CD4-positive, alpha-beta memory T cell (primary cell): Measurements from ENCODE around the gene BANF2. TPM values are rescaled to one million over a fixed set of nuclear protein-coding genes. Genes with fewer than 3 reads are reported as not detected.

Experiments
- CTCF ChIA-PET: fragments of 350-600 bp; sonication (Branson Sonifier 250); formaldehyde crosslinking; loops from one replicate; lab custom pipeline; 2021; ENCODE audit warnings: inconsistent platforms; ENCODE audit not compliant: partially characterized antibody; lab: Charles Lee
- POLR2A ChIA-PET: fragments of 350-600 bp; sonication (Branson Sonifier 250); formaldehyde crosslinking; loops from one replicate; lab custom pipeline; 2021; ENCODE audit not compliant: partially characterized antibody; lab: Charles Lee
- DNase-seq, 5 donors: peaks; one replicate each; pipeline versions ENCODE4 v3.0.0 to v3.0.0-alpha.2; 2020 to 2022; ENCODE audit warnings: mixed read lengths in 1 of 5
- H3K27ac ChIP-seq: one replicate; pipeline ENCODE4 v1.7.0; 2013; ENCODE audit warnings: low read depth, low read length
- H3K27me3 ChIP-seq: 2 replicates; pipeline ENCODE4 v1.7.0; 2013; ENCODE audit warnings: mild to moderate bottlenecking, low read length, moderate library complexity; ENCODE audit not compliant: insufficient read depth
- H3K36me3 ChIP-seq: 2 replicates; pipeline ENCODE4 v1.7.0; 2013; ENCODE audit warnings: mild to moderate bottlenecking, low read length, moderate library complexity; ENCODE audit not compliant: insufficient read depth
- H3K4me1 ChIP-seq: 2 replicates; pipeline ENCODE4 v1.7.0; 2013; ENCODE audit warnings: mild to moderate bottlenecking, low read length, moderate library complexity; ENCODE audit not compliant: insufficient read depth
- H3K4me3 ChIP-seq, 2 donors: one replicate each; pipeline ENCODE4 v1.7.0; 2013; ENCODE audit warnings: low read length in 2 of 2, mild to moderate bottlenecking in 1 of 2
- H3K9me3 ChIP-seq, 2 donors: one replicate each; pipeline ENCODE4 v1.7.0; 2013; ENCODE audit warnings: low read length in 2 of 2, control low read depth in 1 of 2; ENCODE audit not compliant: control insufficient read depth in 1 of 2
- H3K27ac Mint-ChIP-seq, 7 donors: one replicate each; pipeline ENCODE4 v1.8.0; 2020 to 2021; ENCODE audit warnings: mixed read lengths in 7 of 7, mild to moderate bottlenecking in 6 of 7, inconsistent platforms in 3 of 7, moderate library complexity in 3 of 7
- H3K27me3 Mint-ChIP-seq, 2 donors: one replicate each; pipeline ENCODE4 v1.8.0; 2020 to 2021; ENCODE audit warnings: mixed read lengths in 2 of 2
- H3K36me3 Mint-ChIP-seq, 2 donors: one replicate each; pipeline ENCODE4 v1.8.0; 2020 to 2021; ENCODE audit warnings: mixed read lengths in 2 of 2, inconsistent platforms in 1 of 2, mild to moderate bottlenecking in 1 of 2
- H3K4me1 Mint-ChIP-seq, 4 donors: one replicate each; pipeline ENCODE4 v1.8.0; 2020 to 2021; ENCODE audit warnings: mixed read lengths in 4 of 4, mild to moderate bottlenecking in 1 of 4
- H3K4me3 Mint-ChIP-seq, 8 donors: one replicate each; pipeline ENCODE4 v1.8.0; 2020 to 2021; ENCODE audit warnings: mixed read lengths in 8 of 8, mild to moderate bottlenecking in 7 of 8, moderate library complexity in 6 of 8, inconsistent platforms in 3 of 8
- H3K9me3 Mint-ChIP-seq, 8 donors: one replicate each; pipeline ENCODE4 v1.8.0; 2020 to 2021; ENCODE audit warnings: mixed read lengths in 8 of 8, mild to moderate bottlenecking in 5 of 8, inconsistent platforms in 3 of 8, moderate library complexity in 1 of 8
- intact Hi-C: fragments of 100-400 bp; cut with micrococcal nuclease; formaldehyde crosslinking; loops from one replicate; pipeline ENCODE4 v1.15.1; 2023
- polyA plus RNA-seq, 2 donors: library from polyadenylated mRNA; unstranded; fragments of 300-500 nt; fragmentation: Illumina TruSeq; gene quantifications; one replicate each; pipeline ENCODE4 v1.2.3, GENCODE V29; 2021
- total RNA-seq, 2 experiments: library from RNA; stranded (reverse); gene quantifications; one replicate each; pipeline ENCODE4 v1.2.3, GENCODE V29; 2021

The BANF2 gene
- not detected for total RNA-seq
- polyA plus RNA-seq, result not detected

DNA sequence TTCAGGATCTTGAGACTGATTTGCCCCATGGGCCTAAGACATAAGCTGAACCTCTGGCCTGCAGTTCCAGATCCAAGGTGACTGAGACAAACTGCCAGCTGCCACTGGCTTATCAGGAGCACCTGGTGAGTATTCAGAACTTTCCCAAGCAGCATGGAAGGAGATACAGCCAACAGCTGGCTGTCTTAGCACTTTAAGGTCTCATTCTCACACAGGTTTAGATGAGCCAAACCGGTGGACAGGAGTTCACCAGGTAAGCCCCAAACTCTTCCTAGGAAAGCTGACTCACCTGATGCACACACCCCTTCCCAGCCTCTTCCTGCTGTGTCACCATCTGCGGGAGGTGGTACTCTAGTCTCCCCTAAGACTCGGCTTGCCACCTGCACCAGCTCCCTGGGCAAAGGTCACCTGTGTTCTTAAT, at the start of gene BANF2:
TSS of gene BANF2 (plus strand) at position 36 of the 421 bp plus-strand sequence. CDS start 25,060 bp downstream, outside the sequence.
- ChIA-PET CTCF (interaction anchor here (2.4 kb wide), 1 partner anchor 18 kb away, joined by 9 read pairs; the partner anchor contains the start of gene RRBP1), POLR2A (no interaction called here)
- no peak for DNase-seq
- no peaks in the 10 kb centered on the region for H3K36me3 ChIP-seq
- H3K4me1 ChIP-seq, result no peaks in the 10 kb centered on the region
- no peaks in the 10 kb centered on the region for H3K9me3 ChIP-seq
- no peaks in the 10 kb centered on the region for H3K4me1 Mint-ChIP-seq
- intact Hi-C loops, result no loop called here
- H3K9me3 Mint-ChIP-seq, result peaks cover 0 to 3% (median 0%) of the 10 kb centered on the region in 8 donors
- H3K27ac ChIP-seq, result no peak within 1 kb of the TSS
- H3K27me3 Mint-ChIP-seq, result peaks cover 2 to 3% of the 10 kb centered on the region in 2 donors
- H3K4me3 ChIP-seq, result no peak within 1 kb of the TSS
- no peak within 1 kb of the TSS for H3K4me3 Mint-ChIP-seq
- no peaks in the 10 kb centered on the region for H3K27me3 ChIP-seq
- peak within 1 kb of the TSS in 1 of 7 donors; percentile 36 for H3K27ac Mint-ChIP-seq
- no peaks in the 10 kb centered on the region for H3K36me3 Mint-ChIP-seq

GRCh38 chr20:17650301-17651128, 49.3 kb upstream of the BANF2 start:
- peaks cover 4 to 10% (median 4%) of the 10 kb centered on the region in 4 donors for H3K4me1 Mint-ChIP-seq
- ChIA-PET CTCF (interaction anchor here (0.7 to 3.7 kb wide), 7 partner anchors 16 to 343 kb away, joined by 3 to 22 read pairs (median 3); no protein-coding TSS in a partner anchor), POLR2A (no interaction called here)
- Histone ChIP-seq H3K36me3 (no peaks in the 10 kb centered on the region), H3K4me1 (no peaks in the 10 kb centered on the region), H3K4me3 (no peak overlapping the region), H3K27ac (no peak overlapping the region), H3K9me3 (no peaks in the 10 kb centered on the region), H3K27me3 (no peaks in the 10 kb centered on the region)
- intact Hi-C loops, result loop anchor here (10.0 kb wide), 1 partner anchor 244 kb away; no protein-coding TSS in a partner anchor
- no peaks in the 10 kb centered on the region for H3K9me3 Mint-ChIP-seq
- DNase-seq, result no peak
- no peaks in the 10 kb centered on the region for H3K27me3 Mint-ChIP-seq
- no peak overlapping the region for H3K27ac Mint-ChIP-seq
- H3K36me3 Mint-ChIP-seq, result peaks cover 0 to 3% of the 10 kb centered on the region in 2 donors
- H3K4me3 Mint-ChIP-seq, result no peak overlapping the region

DNA sequence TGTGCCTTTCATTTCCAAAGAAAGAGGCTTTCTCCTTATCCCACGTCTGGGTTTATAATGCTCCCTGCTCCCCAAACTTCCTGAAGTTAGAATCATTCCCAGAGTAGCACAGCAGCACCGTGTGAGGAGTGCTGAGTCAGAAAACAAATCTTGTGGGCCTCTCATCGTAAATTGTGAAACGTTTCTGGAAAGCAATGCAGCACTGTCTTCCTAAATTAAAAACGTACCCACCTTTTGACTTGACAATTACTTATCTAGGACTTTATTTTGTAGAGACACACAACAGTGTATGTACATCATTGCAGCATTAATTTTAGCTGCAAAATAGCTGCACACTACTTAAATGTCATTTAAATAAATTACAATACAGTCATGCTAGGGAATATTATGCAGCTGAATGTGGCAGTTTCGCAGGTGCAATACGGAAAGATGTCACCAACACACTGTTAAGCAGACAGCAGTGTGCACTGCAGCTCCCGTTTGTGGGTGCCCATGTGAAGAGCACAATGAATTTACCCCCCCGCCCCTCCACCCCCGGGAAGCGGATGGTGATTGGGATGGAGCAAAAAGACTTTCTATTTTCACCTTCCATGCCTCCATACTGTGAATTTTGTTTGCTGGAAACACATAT, 48.5 kb upstream of the BANF2 start:
- ChIA-PET CTCF (interaction anchor here (0.7 to 3.7 kb wide), 5 partner anchors 15 to 342 kb away, joined by 3 to 22 read pairs (median 3); no protein-coding TSS in a partner anchor), POLR2A (no interaction called here)
- no peaks in the 10 kb centered on the region for H3K27me3 Mint-ChIP-seq
- Histone ChIP-seq H3K4me1 (no peaks in the 10 kb centered on the region), H3K9me3 (no peaks in the 10 kb centered on the region), H3K4me3 (no peak overlapping the region), H3K27me3 (no peaks in the 10 kb centered on the region), H3K27ac (no peak overlapping the region), H3K36me3 (no peaks in the 10 kb centered on the region)
- H3K27ac Mint-ChIP-seq, result peak overlapping the region in 1 of 7 donors; percentile 26
- H3K36me3 Mint-ChIP-seq, result peaks cover 0 to 3% of the 10 kb centered on the region in 2 donors
- intact Hi-C loops, result loop anchor here (10.0 kb wide), 1 partner anchor 244 kb away; no protein-coding TSS in a partner anchor
- no peaks in the 10 kb centered on the region for H3K9me3 Mint-ChIP-seq
- no peak overlapping the region for H3K4me3 Mint-ChIP-seq
- H3K4me1 Mint-ChIP-seq, result peaks cover 4 to 10% (median 4%) of the 10 kb centered on the region in 4 donors
- DNase-seq, result no peak

DNA sequence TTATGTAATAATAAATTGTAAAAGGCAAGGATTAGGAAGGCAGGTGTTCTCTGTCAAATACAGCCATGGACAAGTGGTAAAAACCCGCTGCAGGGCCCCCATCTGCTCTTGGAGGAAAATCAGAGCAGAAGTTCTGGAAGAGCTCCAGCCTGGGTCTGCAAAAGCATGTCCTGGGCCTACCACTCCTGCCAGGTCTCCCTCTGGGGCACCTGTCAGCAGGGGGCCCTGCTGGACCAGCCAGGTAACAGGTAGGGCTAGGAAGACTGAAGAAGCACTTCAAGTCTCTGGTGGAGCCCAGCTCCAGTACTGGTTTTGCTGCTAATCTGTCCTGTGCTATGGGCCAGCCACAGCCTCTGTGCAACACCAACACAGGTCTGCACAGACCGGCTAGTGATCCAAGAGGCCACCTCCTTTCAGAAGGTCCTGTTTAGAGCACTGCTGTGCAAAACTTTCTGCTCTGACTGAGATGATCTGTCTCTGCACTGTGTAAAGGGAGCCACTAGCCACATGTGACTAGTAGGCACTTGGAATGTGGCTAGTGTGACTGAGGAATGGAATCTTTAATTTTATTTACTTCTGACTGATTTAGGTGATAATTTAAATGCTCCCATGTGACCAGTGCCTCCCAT, 47.9 kb upstream of the BANF2 start:
- intact Hi-C loops, result loop anchor here (10.0 kb wide), 1 partner anchor 243 kb away; no protein-coding TSS in a partner anchor
- ChIA-PET CTCF (interaction anchor here (1.0 to 1.4 kb wide), 2 partner anchors 28 to 115 kb away, joined by 3 to 4 read pairs; no protein-coding TSS in a partner anchor), POLR2A (no interaction called here)
- Histone ChIP-seq H3K27ac (no peak overlapping the region), H3K27me3 (no peaks in the 10 kb centered on the region), H3K4me1 (no peaks in the 10 kb centered on the region), H3K4me3 (no peak overlapping the region), H3K9me3 (no peaks in the 10 kb centered on the region), H3K36me3 (no peaks in the 10 kb centered on the region)
- H3K4me3 Mint-ChIP-seq, result no peak overlapping the region
- peaks cover 4 to 10% (median 5%) of the 10 kb centered on the region in 4 donors for H3K4me1 Mint-ChIP-seq
- peaks cover 4 to 5% of the 10 kb centered on the region in 2 donors for H3K36me3 Mint-ChIP-seq
- no peaks in the 10 kb centered on the region for H3K9me3 Mint-ChIP-seq
- no peaks in the 10 kb centered on the region for H3K27me3 Mint-ChIP-seq
- no peak for DNase-seq
- H3K27ac Mint-ChIP-seq, result no peak overlapping the region

DNA sequence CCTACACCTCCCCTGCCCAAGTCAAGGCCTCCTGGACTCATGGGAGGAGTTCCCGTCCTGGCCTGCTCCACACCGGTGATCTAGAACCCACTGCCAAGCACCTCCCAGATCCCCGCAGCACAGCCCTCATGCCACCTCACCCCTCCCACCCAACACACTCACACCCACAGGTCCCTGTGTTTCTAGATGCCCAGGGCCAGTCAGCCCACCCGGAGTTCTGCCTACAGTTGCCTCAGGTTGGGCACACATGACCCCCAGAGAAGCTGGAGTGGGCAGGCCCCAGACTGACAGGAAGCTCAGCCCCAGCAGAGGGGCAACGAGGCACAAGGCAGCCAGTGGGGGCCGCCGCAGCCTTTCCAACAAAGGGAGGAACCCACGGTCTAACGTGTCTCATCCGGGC, 47.4 kb upstream of the BANF2 start:
- H3K36me3 Mint-ChIP-seq, result peaks cover 4 to 8% of the 10 kb centered on the region in 2 donors
- intact Hi-C loops, result loop anchor here (10.0 kb wide), 1 partner anchor 242 kb away; no protein-coding TSS in a partner anchor
- Histone ChIP-seq H3K27ac (no peak overlapping the region), H3K4me1 (no peaks in the 10 kb centered on the region), H3K9me3 (no peaks in the 10 kb centered on the region), H3K36me3 (no peaks in the 10 kb centered on the region), H3K27me3 (no peaks in the 10 kb centered on the region), H3K4me3 (no peak overlapping the region)
- CTCF ChIA-PET, result interaction anchor here (1.4 to 1.5 kb wide), 2 partner anchors 116 to 246 kb away, joined by 4 to 5 read pairs; no protein-coding TSS in a partner anchor
- no peak overlapping the region for H3K4me3 Mint-ChIP-seq
- no peaks in the 10 kb centered on the region for H3K27me3 Mint-ChIP-seq
- POLR2A ChIA-PET, result no interaction called here
- no peaks in the 10 kb centered on the region for H3K9me3 Mint-ChIP-seq
- H3K27ac Mint-ChIP-seq, result no peak overlapping the region
- no peak for DNase-seq
- peaks cover 4 to 10% (median 5%) of the 10 kb centered on the region in 4 donors for H3K4me1 Mint-ChIP-seq

- CTCF ChIA-PET, result interaction anchor here (0.7 to 1.6 kb wide), 7 partner anchors 9 to 285 kb away, joined by 3 to 5 read pairs (median 3); no protein-coding TSS in a partner anchor
- POLR2A ChIA-PET, result no interaction called here
Measured at GRCh38 chr20:17653835-17654648, 45.7 kb upstream of the BANF2 start.

More at GRCh38 chr20:17653835-17654648, 45.7 kb upstream of the BANF2 start:
- peaks cover 0 to 2% (median 0%) of the 10 kb centered on the region in 8 donors for H3K9me3 Mint-ChIP-seq
- no peaks in the 10 kb centered on the region for H3K9me3 ChIP-seq
- no peak overlapping the region for H3K4me3 Mint-ChIP-seq
- no peaks in the 10 kb centered on the region for H3K36me3 ChIP-seq
- no peaks in the 10 kb centered on the region for H3K4me1 ChIP-seq
- no peaks in the 10 kb centered on the region for H3K27me3 ChIP-seq
- DNase-seq, result no peak
- no peaks in the 10 kb centered on the region for H3K27me3 Mint-ChIP-seq
- H3K27ac ChIP-seq, result no peak overlapping the region
- intact Hi-C loops, result loop anchor here (10.0 kb wide), 1 partner anchor 241 kb away; no protein-coding TSS in a partner anchor
- peaks cover 13 to 23% of the 10 kb centered on the region in 2 donors for H3K36me3 Mint-ChIP-seq
- peak overlapping the region in 1 of 7 donors; percentile 41 for H3K27ac Mint-ChIP-seq
- no peak overlapping the region for H3K4me3 ChIP-seq
- peaks cover 0 to 8% (median 6%) of the 10 kb centered on the region in 4 donors for H3K4me1 Mint-ChIP-seq
